Regular cardiac myocyte (primary cell): Measurements from ENCODE around the gene CEBPA. TPM values are rescaled to one million over a fixed set of nuclear protein-coding genes. Genes with fewer than 3 reads are reported as not detected.

Source experiments
- total RNA-seq: library from RNA; depleted of rRNA; stranded (reverse); fragments of >200 nt; gene quantifications from 2 replicates; pipeline ENCODE4 v1.2.3, GENCODE V29; 2014

The CEBPA gene
- total RNA-seq = under 0.01 and 0.28 TPM in 2 replicates

DNA sequence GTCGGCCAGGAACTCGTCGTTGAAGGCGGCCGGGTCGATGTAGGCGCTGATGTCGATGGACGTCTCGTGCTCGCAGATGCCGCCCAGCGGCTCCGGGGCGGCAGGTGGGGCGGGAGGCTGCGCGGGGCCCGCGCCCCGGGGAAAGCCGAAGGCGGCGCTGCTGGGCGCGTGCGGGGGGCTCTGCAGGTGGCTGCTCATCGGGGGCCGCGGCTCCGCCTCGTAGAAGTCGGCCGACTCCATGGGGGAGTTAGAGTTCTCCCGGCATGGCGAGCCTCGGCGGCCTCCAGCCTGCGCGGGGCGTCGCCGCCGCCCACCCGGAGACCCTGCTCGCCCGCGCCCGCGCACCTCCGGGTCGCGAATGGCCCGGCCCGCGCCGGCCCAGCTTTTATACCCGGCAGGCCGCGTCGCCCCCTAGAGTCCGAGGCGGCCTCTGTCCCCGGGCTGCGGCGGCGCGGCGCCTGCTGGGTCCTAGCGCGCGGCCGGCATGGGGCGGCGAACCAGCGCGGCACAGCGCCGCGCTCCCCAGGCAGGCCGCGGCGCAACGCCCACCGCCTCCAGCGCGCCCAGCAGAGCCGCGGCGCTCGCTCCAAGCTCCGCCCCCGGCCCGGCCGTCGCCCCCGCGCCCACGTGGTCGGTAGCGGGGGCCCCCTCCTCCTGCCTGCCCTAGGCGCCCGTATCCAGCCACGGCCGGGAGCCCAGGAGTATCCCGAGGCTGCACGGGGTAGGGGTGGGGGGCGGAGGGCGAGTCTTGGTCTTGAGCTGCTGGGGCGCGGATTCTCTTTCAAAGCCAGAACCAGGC, at the start of gene CEBPA:
Gene CEBPA (minus strand): TSS at position 360 of the 799 bp plus-strand sequence. CDS start 120 bp downstream, at position 240.

Other genes starting within 250 kb of the CEBPA start
- 4.0 and 4.5 TPM in 2 replicates for gene RHPN2, start 237.6 kb downstream of the CEBPA start, total RNA-seq
- 4.5 and 8.2 TPM in 2 replicates for gene GPATCH1, start 221.4 kb downstream of the CEBPA start, total RNA-seq
- gene WDR88, start 170.4 kb downstream of the CEBPA start, total RNA-seq = not detected in 2 replicates
- 22.8 and 34.1 TPM in 2 replicates for gene LRP3, start 108.2 kb downstream of the CEBPA start, total RNA-seq
- gene SLC7A10, start 76.7 kb downstream of the CEBPA start, total RNA-seq = not detected in 2 replicates
- 22.3 and 30.7 TPM in 2 replicates for gene CEBPG, start 71.2 kb upstream of the CEBPA start, total RNA-seq
- 48.2 and 52.7 TPM in 2 replicates for gene PEPD, start 219.3 kb upstream of the CEBPA start, total RNA-seq